HG02759 (cell line): ENCODE results near the gene DPYD.
A peak's percentile ranks its signal among the peaks of the same experiment; 100 is the strongest.

Experiments
- ATAC-seq: cut with Tn5 transposase; IDR thresholded peaks from one replicate; pipeline ENCODE4 v1.9.1; 2021; ENCODE audit warnings: mild to moderate bottlenecking, moderate library complexity; ENCODE audit not compliant: unreplicated experiment

The DPYD gene

GRCh38 chr1:97792655-97793054 is 128.2 kb downstream of the DPYD start:
- no peak for ATAC-seq

GRCh38 chr1:97791251-97791650 is 129.6 kb downstream of the DPYD start:
- peak; percentile 69 for ATAC-seq

DNA sequence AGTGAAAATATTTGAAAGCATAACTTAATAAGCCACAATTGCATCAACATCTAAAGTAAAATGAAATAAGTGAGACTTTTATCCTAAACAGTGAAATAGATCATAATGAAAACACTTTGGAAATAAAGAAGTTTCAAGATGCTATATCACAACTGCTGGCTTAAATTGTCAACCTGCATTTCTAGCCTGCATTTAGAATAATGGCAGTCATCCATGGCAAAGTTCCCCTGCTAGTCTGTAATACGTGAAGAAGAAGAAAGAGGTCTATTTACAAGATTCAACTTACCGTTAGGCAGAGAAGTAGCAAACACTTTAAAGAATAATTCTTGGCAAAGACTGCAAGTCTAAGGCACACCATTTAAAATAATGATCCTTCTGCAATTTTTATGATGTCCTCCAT is 133.6 kb downstream of the DPYD start:
- no peak for ATAC-seq

GRCh38 chr1:97784661-97785060 is 136.2 kb downstream of the DPYD start:
- ATAC-seq = no peak

- ATAC-seq = no peak
These were observed 137.1 kb downstream of the DPYD start for GRCh38 chr1:97783751-97784150.

DNA sequence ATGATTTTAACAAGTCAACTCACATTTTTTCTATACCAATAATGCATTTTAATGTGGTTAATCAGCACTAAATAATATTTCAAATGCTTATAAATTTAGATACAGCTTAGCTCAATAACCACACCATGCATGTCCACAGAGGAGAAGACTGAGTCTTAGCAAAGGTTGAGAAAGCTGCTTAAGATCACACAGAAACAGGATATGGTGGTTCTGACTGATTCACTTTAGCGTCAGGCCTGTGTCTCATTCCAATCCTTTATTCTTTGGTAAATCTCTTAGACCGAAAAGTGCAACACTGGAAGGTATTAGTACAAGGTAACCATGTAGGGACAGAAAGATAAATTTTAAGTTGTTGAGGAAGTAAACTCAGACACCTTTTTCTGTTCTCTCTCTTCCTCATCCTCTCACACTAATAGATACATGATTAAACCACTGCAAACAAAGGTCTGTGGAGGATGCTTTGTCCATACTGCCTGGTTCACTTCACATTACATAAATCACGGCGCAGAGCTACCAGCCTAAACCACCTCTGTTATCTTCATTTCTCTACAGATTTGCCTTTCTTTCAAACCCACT is 139.0 kb downstream of the DPYD start:
- ATAC-seq = peak; percentile 63

DNA sequence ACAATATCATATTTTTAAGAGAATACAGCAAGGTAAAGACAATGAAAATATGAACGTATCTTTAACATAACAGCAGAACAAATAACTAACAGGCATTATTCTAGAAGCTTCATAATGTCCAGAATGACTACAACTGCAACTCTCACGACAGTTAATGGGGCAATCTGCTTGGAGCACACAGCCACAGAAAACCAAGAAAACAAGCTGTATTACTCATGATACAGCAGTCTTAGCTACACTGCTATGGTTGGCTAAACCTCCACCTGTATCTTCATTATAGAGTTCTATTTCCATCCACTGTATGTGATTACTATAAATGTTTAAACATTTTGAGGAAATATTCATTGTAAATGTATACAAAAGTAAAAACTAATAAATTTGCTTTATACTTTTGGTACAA is 139.9 kb downstream of the DPYD start:
- ATAC-seq = peak; percentile 58

DNA sequence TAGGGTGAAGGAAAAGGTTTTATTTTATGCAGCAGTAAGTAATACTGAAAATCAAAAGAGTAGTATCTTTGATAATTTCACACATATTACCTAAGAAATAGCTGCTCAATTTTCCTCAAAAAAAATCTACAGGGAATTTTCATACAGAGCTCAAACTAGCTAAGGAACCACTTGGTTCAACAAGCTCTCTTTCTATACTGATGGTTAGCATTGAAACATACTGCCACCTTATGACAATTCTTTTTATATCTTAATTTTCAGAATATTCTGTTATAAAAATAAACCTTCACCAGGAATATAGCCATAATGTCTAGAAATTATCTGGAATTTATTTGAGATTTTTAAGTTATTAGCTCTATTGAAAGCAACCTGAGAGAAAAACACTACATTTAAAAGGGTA is 142.1 kb downstream of the DPYD start:
- no peak for ATAC-seq

GRCh38 chr1:97770376-97770775 is 150.5 kb downstream of the DPYD start:
- ATAC-seq = no peak

DNA sequence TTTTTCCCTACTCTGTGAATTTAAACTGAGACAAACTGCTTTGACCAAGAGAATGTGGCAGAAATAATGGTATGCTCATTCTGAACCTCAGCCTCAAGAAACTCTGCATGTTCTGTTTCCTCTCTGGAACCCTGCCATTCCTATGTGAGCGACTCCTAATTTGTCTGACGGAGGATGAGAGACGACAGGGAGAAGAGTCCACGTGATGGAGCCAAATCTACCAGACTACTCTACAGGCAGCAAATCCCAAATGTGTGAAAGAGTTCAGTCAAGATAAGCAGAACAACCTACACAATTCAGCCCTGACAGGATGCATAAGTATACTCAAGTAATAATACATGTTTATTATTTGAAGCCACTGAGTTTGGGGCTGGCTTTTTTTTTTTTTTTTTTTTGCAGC is 153.5 kb downstream of the DPYD start:
- no peak for ATAC-seq

GRCh38 chr1:97764991-97765390 is 155.8 kb downstream of the DPYD start:
- no peak for ATAC-seq

DNA sequence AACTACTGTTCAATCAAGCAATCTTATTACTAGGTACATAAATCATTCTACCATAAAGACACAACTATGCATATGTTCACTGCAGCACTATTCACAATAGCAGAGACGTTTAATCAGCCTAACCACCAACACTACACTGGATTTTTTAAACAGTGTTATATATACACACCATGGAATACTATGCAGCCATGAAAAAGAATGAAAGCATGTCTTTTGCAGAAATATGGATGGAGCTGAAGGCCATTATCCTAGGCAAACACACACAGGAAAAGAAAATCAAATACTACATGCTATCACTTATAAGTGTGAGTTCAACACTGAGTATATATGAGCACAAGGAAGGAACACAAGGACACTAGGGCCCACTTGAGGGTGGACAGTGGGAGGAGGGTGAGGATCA is 159.2 kb downstream of the DPYD start:
- no peak for ATAC-seq

- ATAC-seq = no peak
These were observed 161.8 kb downstream of the DPYD start for GRCh38 chr1:97759078-97759477.

DNA sequence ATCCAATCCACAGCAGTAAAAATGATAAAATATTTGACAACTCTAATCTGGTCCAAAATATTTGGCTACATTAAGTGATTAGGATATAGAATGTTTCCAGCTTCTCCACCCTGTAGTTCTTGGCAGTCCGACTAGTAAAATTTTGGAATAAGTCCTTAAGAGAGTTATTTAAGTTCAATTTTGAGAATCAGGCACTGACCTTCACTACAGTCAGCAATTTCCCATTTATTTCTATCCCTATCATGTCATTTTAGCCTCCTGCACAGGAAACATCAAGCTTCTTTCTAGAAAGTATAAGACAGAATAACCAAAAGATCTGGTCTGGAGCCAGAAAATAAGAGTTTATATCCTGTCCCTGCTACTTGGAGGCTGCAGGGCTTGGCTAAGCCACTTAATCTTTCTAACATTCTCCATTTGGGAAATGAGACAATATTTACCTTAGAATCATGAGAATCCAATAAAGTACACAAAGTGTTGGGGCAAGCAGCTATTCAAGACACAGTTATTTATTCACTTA is 162.2 kb downstream of the DPYD start:
- ATAC-seq = no peak

DNA sequence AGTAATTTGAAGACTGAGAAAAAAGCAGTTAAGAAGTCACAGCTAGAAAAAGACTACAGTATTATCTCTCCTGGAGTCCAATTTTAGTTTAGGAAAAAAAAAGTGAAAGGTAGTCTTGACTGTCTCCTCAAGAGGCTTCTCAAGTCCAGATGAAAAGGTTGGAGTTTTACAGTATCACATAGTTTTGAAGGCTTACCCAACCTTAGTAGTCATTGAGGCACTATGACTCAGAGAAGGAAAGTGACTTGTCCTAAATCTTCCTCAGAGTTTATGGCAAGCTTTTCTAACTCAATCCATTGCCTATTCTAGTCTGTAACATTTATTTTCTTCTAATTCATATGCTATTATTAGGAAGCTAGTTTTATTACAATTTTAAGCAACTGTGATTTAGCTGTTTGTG is 174.9 kb downstream of the DPYD start:
- no peak for ATAC-seq

GRCh38 chr1:97744977-97745376 is 175.9 kb downstream of the DPYD start:
- ATAC-seq = no peak

GRCh38 chr1:97743129-97743528 is 177.7 kb downstream of the DPYD start:
- no peak for ATAC-seq

DNA sequence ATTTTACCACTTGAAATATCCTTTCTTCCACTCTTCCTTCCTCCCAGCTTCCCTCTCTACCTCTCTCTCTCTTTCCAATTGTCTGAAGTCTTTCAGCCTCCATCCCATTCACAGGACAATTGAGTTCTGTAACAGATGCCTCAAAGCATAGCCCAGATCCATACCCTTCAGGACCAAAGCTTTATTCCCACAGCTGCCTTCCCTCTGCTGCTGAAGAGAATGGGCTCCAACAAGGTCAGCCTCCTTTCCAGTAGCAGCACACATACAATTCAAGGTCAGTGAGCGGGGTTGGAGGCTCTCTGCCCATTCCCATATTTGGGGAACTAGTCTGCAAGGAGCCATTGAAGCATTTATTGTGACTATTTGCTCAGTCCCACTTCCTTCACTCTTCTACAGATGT is 179.9 kb downstream of the DPYD start:
- no peak for ATAC-seq

DNA sequence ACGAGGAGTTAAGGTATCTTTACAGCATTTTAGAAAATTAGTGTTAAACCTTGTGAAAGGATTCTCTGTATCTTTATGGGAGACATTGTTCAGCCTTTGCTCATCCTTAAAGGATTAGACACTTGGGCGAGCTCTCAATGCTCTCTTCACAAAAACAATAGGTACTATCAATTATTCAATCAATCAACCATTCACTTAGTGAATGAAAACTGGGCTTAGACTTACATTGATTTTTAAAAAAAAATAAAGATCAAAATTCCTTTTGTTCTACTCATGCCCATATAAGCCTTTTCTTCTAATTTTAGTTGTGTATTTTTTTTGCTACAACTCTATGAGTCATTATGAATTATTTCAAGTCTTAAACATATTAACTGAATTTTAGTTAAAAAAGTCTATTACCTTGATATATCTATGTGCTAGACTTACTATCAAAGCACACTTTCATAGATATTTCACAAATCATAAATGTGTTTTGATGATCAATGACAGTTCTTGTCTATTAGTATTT is 181.2 kb downstream of the DPYD start:
- no peak for ATAC-seq

DNA sequence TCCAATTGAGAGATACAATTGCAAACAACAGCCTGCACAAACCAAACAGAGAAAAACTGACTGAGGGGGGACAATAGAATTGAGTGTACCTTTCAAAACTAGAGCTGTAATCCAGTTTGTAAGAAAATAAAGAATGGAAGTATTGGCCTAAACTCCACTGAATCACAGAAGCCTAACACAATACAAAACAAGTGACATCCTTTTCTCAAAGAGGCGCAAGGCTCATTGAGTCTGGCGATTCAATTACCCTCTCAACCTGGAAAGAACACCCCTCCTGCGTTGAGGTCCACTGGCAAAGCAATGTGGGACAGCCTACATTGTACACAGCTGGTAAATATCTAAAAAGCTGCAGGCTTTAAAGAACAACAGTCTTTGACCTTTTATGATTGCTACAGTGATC is 182.6 kb downstream of the DPYD start:
- ATAC-seq = no peak

- no peak for ATAC-seq
These were observed 190.6 kb downstream of the DPYD start for GRCh38 chr1:97730271-97730670.

DNA sequence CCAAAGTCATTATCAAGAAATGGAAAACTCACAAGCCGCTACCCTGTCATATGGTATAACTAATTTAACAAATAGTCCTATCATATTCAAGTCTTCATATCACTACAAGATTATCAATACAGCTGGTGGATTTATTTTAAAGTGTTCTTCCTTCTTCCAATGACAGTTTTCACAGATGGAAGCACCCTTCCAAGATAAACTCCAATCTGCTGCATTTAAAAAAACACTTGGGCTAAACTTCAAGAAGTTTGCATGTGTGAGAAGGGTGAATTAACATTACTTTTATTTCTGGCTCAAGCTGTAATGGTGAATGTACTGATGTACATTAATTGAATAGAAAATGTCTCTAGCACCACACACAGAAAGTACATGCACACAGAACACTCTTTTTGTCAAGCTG is 192.4 kb downstream of the DPYD start:
- ATAC-seq = no peak

GRCh38 chr1:97727029-97727428 is 193.8 kb downstream of the DPYD start:
- ATAC-seq = no peak
